GM21390 (cell line): ENCODE results near the gene SUMF2.
A peak's percentile ranks its signal among the peaks of the same experiment; 100 is the strongest.
"Not testable (repeated sequence)": the region's sequence is repeated elsewhere in the genome, so short reads cannot be mapped to it uniquely, and the experiment has no call there.

Experiments used
- ATAC-seq: cut with Tn5 transposase; IDR thresholded peaks from one replicate; pipeline ENCODE4 v1.9.1; 2021; ENCODE audit not compliant: unreplicated experiment

Gene SUMF2

DNA sequence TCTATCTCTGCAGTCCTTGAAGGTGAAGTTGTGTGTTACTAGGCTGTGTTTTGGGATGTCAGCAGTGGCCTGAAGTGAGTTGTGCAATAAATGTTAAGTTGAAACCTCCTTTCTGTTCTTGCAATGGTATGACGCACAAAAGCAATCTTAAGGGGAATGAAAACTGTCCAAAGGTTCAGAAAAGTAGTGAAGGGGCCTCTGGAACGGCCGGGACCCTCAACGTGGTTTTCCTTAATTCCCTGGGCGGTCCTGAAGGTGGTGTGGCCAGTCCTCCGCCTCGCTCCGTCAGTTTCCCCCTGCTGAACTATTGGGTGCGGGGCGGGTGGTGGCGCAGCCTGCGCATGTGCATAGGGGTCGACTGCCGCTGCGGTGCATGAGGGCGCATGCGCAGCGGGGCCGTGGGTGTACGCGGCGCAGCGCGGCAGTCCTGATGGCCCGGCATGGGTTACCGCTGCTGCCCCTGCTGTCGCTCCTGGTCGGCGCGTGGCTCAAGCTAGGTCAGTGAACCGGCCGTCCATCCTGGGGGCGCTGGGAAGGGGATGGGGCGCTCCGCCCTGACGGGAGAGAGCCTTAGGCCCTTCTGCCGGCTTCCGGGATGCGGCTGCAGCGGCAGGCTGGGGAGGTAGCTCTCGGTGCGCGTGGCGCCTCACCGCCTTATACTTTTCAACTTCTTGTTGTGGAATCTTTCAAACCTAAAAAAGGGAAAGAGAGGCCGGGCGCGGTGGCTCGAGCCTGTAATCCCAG is at the start of gene SUMF2:
Gene SUMF2 (plus strand): TSS at position 405 of the 744 bp plus-strand sequence. CDS start 26 bp downstream, at position 431.
- ATAC-seq, result peak; percentile 87

DNA sequence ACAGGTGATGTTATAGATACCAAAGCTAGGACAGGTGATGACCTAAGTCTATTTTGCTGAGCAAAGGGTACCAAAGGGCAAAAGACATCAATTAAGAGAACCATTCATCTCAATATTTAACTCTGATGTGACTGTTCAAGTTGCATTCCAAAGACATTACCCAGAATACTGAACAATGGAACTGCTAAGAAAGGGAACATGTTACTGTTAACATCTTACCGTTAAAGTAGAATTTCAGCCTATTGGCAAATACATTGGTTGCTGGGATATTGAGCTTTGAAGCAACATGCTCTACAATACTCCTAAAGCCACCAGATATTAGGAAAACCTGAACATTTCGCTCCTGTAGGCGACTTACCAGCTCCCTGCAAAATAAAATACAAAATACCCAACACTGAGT is 47.1 kb upstream of the SUMF2 start:
- ATAC-seq, result not testable (repeated sequence)

DNA sequence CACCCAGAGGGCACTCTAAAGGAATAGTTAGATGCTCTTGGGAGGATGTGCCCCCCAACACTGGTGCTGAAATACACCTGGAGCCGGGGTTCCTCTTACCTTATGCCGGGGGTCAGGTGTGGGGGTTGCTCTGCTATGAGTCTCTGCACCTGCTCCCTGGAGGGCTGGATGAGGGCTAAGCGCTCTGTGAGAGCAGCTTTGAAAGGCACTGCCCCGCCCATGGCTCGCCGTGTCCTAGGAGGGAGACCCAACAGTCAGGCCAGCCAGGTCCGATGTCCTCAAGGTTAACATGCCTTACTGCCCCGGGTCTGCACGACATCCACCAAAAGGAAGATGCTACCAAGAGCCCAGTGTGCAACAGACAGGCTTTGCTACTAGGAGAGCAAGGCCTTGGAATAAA is 44.6 kb upstream of the SUMF2 start:
- ATAC-seq, result no peak

DNA sequence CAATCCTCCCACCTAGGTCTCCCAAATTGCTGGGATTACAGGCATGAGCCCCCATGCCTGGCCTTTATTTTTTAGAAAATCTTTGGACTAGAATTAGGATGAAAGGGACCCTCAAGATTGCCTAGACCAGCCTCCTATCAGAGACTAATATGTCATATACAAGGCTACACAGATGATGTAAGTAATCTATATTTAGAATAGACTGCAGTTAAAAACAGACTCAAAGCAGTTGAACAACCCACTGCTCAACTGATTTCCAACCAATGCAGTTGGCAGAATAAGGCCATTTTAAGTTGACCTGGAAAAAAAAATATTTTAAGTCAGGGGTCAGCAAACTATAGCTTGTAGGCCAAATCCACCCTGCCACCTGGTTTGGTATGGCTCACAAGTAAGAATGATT is 40.6 kb upstream of the SUMF2 start:
- no peak for ATAC-seq

DNA sequence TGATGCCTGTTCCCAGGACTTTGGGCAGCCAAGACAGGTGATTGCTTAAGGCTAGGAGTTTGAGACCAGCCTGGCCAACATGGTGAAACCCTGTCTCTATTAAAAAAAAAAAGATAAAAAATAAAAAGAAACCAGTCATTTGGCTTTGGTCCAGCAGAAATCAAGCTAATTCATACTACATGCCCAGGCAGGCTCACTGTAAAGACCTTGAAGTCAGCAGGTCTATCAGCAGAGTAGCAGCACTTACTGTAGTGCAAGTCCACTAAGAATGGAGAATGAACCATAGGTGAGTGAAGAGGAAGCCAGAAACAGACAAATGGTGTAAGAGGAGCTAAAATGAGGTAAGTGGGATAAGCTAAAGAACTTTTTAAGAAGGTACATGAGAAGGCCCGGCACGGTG is 37.5 kb upstream of the SUMF2 start:
- no peak for ATAC-seq

DNA sequence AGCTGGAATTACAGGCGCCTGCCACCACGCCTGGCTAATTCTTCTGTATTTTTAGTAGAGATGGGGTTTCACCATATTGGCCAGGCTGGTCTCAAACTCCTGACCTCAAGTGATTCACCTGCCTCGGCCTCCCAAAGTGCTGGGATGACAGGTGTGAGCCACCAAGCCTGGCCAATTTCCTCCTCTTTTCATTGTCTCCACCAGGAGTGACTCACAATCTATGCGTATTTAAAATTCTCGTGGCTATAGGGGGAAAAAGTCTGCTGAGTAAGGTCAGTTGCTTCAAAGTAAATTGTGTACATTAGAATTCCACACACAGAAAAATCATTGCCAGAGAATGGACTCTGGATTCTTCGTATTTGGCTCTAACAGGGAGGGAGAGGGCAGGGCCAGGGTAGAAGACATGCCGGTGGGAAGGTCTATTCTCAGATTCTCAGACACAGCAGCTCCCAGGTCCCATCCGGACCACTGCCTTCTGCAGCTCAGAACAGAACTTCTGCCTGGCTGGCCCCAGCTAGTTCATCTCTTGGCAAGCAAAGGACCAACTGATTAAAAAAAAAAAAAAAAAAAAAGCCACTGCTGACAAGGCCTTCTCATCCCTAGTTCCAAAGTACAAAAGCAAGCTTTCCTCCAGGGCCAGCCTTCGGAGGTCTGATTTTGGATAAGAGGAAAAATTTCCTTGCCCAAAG is 35.0 kb upstream of the SUMF2 start:
- ATAC-seq, result no peak

DNA sequence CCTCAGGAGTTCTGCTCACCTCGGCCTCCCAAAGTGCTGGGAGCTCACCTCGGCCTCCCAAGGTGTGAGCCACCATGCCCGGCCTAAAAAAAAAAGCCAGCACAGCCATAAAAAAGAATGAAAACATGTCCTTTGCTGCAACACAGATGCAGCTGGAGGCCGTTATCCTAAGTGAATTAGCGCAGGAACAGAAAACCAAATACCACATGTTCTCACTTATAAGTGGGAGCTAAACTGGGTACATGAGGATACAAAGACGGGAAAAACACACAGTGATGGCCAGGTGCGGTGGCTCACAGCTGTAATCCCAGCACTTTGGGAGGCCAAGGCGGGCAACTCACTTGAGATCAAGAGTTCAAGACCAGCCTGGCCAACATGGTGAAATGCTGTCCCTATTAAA is 33.7 kb upstream of the SUMF2 start:
- no peak for ATAC-seq

DNA sequence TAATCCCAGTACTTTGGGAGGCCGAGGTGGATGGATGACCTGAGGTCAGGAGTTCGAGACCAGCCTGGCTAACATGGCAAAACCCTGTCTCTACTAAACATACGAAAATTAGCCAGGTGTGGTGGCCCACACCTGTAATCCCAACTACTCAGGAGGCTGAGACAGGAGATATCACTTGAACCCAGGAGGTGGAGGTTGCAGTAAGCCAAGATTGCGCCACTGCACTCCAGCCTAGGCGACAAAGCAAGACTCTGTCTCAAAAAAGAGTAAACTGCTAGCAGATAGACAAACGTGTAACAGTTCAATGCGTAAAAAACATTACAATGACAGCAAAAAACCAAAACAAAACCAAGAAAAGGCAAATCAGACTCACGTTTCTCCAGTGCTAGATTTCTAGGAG is 32.5 kb upstream of the SUMF2 start:
- ATAC-seq, result not testable (repeated sequence)

DNA sequence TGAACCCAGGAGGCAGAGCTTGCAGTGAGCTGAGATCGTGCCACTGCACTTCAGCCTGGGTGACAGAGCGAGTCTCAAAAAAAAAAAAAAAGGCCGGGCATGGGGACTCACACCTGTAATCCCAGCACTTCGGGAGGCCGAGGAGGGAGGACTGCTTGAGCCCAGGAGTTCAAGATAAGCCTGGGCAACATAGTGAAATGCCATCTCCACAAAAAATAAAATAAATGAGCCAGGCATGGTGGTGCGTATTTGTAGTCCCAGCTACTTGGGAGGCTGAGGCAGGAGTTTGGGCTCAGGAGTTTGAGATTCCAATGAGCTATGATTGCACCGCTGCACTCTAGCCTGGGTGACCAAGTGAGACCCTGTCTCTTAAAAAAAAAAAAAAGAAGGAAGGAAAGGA is 31.5 kb upstream of the SUMF2 start:
- ATAC-seq, result not testable (repeated sequence)

DNA sequence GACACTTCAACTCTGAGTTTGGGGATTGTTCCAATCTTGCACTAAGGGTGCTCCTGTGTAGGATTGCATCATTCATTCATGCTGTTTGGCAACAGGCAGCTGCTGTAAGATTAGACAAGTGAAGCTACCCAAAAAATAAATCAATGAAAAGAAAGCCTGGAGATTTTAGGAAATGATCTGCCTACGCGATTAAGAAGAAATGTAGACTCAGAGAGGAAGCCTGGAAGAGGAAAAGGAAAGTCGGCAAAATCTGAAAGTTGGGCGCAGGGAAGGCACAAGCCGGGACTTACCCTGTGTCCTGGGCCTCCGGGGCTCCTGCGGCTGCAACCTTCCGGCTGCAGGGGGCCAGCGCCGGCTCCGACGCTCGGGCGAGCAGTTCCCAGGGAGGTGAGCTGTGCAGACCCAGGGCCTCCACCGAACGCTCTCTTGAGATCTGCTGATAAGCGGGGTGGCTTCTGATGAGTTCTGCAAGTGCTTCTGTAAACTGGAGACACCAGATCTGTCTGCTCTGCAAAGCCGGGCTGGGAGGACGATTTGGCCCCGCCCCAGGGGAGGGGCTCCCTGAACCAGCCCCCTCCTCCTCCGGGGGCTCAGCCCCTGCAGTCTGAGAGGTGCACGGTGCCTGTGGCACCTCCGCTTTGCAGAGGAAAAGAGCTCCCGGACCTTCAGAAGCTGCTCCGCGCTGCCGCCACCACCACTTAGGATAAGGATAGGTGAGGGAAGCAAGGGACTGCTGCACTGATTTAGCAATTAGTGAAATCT is 30.2 kb upstream of the SUMF2 start:
- ATAC-seq, result peak; percentile 97

DNA sequence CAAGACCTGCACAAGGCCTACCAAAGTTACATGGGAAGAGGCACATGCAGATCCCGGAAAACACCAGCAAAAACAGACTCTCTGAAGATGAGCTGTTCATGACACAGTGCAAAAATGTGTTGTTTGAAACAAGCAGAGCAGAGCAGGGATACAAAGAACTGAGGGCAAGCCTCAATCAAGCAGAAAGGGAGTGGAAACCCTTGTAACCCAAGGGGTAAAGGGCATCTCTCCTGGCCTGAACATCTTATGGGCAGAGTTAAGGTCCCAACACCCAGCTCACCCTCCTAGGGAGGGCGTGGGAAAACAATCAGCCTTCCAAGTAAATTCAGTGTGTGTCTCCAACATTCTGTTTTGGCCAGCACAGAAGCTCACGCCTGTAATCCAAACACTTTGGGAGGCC is 23.4 kb upstream of the SUMF2 start:
- no peak for ATAC-seq

DNA sequence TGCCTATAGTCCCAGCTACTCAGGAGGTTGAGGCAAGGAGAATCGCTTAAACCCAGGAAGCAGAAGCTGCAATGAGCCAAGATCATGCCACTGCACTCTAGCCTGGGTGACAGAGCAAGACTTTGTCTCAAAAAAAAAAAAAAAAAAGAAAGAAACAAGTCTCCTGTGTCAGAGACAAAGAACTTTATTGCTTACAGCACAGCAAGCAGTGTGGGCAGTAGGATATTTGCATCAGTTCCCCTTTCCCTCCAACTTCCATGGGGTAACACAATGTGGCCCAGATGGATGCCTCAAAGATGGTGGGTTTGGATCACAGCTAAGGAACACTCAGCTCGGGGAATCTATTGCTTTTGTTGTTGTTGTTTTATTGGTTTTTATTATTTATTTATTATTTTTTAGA is 18.3 kb upstream of the SUMF2 start:
- not testable (repeated sequence) for ATAC-seq

DNA sequence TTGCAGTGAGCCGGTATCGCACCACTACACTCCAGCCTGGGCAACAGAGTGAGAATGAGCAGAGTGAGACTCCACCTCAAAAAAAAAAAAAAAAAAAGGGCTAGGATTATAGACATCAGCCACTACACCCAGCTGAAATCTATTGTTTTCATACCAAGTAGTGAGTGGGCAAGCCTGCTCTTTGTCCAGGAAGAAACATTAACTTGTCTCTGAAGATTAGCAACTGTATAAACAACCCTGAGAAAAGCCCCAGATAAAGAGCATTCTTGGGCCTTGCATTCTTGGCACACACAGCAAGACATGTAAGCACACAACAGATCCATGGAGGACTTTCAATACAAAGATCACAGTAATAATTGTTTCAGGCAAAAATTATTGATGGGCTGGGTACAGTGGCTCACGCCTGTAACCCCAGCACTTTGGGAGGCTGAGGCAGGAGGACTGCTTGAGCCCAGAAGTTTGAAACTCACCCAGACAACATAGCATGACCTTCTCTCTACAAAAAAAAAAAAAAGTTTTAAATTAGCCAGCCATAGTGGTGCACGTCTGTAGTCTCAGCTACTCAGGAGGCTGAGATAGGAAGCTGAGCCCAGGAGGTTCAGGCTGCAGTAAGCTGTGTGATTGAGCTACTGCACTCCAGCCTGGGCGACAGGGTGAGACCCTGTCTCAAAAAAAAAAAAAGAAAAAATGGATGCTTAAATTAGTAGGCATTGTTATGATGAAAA is 17.2 kb upstream of the SUMF2 start:
- ATAC-seq, result no peak

DNA sequence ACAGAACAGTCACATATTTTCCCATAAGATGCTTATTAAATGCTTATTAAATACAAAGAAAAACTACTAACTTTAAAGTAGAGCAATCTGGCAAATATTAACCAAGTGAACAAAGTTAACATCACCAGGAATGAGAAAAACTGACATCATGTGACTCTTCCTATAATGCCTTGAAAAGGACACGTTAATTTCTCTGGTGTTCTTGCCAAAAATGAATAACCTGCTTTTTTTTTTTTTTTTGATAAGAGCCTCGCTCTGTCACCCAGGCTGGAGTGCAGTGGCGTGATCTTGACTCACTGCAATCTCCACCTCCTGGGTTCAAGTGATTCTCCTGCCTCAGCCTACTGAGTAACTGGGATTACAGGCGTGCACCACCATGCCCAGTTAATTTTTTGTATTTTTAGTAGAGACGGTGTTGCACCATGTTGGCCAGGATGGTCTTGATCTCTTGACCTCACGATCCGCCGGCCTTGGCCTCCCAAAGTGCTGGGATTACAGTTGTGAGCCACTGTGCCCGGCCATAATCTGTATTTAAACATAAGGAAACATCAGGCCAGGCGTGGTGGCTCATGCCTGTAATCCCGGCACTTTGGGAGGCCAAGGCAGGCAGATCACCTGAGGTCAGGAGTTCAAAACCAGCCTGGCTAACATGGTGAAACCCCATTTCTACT is 16.5 kb upstream of the SUMF2 start:
- not testable (repeated sequence) for ATAC-seq

DNA sequence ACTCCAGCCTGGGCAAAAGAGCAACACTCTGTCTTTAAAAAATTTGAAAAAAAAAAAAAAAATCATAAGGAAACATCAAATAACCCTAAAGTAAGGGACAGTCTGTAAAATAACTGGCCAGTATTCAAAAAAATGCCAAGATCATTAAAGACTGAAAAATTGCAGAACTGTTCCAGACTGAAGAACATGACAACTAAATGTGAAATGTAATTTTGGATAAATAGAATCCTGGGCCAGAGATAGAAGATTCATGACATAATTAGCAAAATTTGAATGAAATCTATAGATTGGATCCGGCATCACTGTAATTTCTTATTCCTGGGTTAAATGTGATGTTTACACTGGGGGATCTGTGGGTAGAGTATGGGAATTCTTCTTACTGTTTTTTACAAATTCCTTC is 15.8 kb upstream of the SUMF2 start:
- ATAC-seq, result no peak

DNA sequence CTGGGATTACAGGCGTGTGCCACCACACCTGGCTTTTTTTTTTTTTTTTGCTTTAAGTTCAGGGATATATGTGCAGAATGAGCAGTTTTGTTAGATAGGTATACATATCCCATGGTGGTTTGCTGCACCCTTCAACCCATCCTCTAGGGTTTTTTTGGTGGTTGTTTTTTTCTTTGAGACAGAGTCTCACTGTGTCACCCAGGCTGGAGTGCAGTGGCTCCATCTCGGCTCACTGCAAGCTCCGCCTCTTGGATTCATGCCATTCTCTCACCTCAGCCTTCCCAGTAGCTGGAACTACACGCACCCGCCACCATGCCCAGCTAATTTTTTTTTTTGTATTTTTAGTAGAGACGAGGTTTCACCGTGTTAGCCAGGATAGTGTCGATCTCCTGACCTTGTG is 15.3 kb upstream of the SUMF2 start:
- ATAC-seq, result not testable (repeated sequence)

DNA sequence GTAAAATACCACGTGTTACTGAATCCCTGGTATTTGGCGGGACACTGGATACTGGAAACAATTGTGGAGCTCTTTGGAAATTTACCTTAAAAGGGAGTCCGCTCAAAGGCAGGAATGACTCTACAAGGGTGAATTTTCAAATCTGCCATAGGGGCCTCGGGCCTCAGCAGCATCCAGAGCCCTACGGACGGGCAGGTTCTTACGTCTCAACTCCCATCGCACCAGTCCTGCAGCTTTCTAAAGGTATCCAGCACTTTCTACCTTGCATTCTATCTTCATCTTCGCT is 13.1 kb upstream of the SUMF2 start:
- no peak for ATAC-seq

DNA sequence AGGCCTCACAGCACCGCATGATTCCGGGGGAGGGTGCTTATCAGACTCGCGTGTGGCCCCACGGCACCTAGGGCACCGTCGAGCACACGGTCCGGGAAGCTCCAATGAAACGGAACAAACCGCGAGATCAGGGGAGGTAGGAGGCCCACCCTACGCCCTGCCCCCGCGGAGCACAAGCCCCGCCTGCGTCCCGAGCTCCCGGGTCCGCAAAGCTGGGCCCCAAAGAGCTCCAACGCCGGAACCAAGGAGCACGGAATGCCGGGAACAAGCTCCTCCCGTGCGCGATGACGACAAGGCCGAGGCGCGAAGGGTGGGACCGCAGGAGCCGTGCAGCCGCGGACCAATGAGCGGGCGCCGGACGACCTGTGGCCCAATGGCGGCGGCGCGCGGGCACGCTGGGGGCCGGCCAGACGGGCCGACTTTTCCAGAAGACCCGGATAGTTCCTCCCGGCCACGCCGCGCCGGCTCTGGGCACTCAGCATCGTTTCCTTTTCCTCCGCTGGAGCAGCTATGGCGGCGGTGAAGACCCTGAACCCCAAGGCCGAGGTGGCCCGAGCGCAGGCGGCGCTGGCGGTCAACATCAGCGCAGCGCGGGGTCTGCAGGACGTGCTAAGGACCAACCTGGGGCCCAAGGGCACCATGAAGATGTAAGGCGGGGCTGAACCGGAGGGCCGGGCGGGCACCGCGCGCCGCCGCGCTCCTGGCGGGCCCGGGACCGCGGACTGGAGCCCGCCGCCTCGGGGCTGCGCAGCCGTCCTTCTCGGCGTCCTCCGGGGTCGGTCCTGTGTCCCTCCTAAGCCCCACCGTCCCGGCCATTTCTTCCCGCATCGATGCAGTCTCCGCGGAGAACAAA is 12.5 kb upstream of the SUMF2 start, which contains the start of the genes CCT6A and PSPH:
Gene CCT6A (plus strand): TSS at position 427 of the 853 bp plus-strand sequence. CDS start 84 bp downstream, at position 511.
Gene PSPH (minus strand): TSS at position 106 of the 853 bp plus-strand sequence. CDS start 30,232 bp downstream, outside the sequence.
- peak; percentile 96 for ATAC-seq

DNA sequence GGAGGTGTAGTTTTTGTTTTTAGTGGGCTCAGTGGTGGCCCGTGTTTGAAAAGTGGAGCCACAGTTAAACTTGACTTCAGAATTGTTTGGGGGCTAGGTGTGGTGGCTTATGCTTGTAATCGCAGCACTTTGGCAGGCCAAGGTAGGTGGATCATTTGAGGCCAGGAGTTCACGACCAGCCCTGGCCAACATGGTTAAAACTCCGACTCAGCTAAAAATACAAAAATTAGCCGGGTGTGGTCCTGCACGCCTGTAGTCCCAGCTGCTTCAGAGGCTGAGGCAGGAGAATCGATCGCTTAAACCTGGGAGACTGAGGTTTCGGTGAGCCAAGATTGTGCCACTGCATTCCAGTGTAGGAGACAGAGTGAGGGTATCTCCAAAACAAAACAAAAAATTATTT is 10.7 kb upstream of the SUMF2 start:
- ATAC-seq, result no peak

DNA sequence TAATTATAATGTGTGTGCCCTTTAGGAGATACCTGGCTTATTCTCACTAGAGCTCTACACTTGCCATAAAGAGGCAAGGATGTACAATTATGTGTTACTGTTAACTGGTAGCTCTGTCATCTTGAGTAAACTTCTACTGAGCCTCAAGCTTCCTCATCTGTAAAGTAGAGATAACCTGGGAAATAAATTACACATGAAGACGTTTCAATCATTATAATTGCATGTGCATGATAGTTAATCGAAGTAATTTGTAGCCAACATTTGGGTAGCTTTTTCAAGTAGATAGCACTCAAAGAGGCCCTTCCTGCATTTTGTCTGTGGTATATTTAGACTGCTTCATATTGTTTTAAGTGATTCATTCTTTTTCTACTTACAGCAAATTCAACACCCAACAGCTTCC is 10.1 kb upstream of the SUMF2 start:
- ATAC-seq, result no peak
